NB4 (cell line): Measurements from ENCODE around the gene PNPLA5.

ENCODE experiments used
- CTCF ChIP-seq: IDR thresholded peaks from one replicate; pipeline ENCODE4 v1.5.1; 2012; ENCODE audit warnings: low read depth, low read length
- MAX ChIP-seq: IDR thresholded peaks from 2 replicates; pipeline ENCODE4 v1.6.1; 2011; ENCODE audit warnings: low read depth, low read length
- MYC ChIP-seq: IDR thresholded peaks from 2 replicates; pipeline ENCODE4 v1.6.1; 2011; ENCODE audit warnings: low read depth, low read length
- POLR2A ChIP-seq: IDR thresholded peaks from 2 replicates; pipeline ENCODE4 v1.6.1; 2011; ENCODE audit warnings: mild to moderate bottlenecking; ENCODE audit not compliant: insufficient read length; ENCODE audit errors: extremely low read depth

GRCh38 chr22:43849731-43850130 lies 42.1 kb downstream of the PNPLA5 start:
- TF ChIP-seq CTCF = no peak
- TF ChIP-seq MAX = no peak
- TF ChIP-seq POLR2A = no peak
- no peak for TF ChIP-seq MYC
